Measurements from ENCODE around the gene DNAJC5. TPM values are rescaled to one million over a fixed set of nuclear protein-coding genes. Genes with fewer than 3 reads are reported as not detected.

Gene DNAJC5
- total and polyA plus RNA-seq, 9 of the 15 experiments (the other 6 are each of a cell fraction or from before 2014, with no cell fraction given) = 0.95 to 42.8 (median 23.4) TPM

DNA sequence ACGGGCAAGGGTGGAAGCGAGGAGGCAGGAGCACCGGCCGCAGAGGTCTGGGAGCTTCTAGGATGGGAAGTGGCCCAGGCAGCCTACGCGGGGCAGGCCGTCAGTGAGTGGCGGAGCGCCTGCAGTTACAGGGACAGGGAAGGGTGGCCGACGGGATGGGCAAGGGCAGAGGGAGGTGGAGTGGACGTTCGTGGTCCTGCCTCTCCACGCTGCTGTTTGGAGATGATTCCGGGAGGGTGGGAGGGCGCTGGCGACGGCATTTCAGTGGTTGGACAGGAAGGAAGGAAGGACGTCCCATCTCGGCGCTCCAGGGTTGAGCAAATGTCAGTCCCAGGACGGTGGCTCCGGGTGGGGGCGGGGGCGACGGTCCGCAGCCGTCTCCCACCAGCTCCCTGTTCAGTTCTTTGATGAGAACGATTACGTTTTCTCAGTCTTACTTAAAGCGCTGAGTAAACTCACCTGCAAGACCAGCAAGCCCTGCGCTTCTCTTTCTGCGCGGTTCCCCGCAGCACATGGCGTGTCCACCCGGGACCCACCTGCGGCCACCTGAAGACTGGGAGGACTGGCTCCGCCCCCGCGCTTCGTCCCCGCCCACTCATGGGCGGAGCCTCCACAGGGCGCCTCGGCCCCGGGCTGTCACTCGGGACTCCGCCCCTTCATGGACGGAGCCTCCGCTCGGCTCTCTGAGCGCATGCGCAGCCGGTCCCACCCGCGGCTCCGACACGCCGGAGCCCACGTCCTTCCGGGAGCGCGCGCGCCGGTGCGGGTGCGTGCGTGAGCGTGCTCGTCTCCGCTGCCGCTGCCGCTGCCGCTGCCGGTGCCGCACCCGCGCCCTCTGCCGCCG lies at the start of gene DNAJC5 (continued):
- TF ChIP-seq TSHZ1 (CRISPR knock-in tag; IDR thresholded peaks at IDR 0.05) (no peak), NUFIP1 (IDR thresholded peaks at IDR 0.05; ENCODE audit: partially characterized antibody) (no peak), NR4A1 (CRISPR knock-in tag; IDR thresholded peaks at IDR 0.05) (no peak), NR4A1 (tag; IDR thresholded peaks at IDR 0.05) (no peak), POLR2A (conservative IDR thresholded peaks at IDR 0.05) (no peak; the same call in 1 of the 2 replicates), ZBTB33 (CRISPR knock-in tag; IDR thresholded peaks at IDR 0.05) (no peak), FOXJ2 (tag; IDR thresholded peaks at IDR 0.05) (no peak), RBM14 (IDR thresholded peaks at IDR 0.05; ENCODE audit: borderline replicate concordance, insufficient read depth, low read depth, low read length) (no peak), ZNF584 (CRISPR knock-in tag; IDR thresholded peaks at IDR 0.05; ENCODE audit: low read depth) (no peak), PTBP1 (IDR thresholded peaks at IDR 0.05; ENCODE audit: low read depth, low read length) (no peak)
- TF ChIP-seq, protein P1, sequence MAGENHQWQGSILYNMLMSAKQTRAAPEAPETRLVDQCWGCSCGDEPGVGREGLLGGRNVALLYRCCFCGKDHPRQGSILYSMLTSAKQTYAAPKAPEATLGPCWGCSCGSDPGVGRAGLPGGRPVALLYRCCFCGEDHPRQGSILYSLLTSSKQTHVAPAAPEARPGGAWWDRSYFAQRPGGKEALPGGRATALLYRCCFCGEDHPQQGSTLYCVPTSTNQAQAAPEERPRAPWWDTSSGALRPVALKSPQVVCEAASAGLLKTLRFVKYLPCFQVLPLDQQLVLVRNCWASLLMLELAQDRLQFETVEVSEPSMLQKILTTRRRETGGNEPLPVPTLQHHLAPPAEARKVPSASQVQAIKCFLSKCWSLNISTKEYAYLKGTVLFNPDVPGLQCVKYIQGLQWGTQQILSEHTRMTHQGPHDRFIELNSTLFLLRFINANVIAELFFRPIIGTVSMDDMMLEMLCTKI (IDR thresholded peaks at IDR 0.05; ENCODE audit: partially characterized antibody) = no peak
- TF ChIP-seq, protein P2, sequence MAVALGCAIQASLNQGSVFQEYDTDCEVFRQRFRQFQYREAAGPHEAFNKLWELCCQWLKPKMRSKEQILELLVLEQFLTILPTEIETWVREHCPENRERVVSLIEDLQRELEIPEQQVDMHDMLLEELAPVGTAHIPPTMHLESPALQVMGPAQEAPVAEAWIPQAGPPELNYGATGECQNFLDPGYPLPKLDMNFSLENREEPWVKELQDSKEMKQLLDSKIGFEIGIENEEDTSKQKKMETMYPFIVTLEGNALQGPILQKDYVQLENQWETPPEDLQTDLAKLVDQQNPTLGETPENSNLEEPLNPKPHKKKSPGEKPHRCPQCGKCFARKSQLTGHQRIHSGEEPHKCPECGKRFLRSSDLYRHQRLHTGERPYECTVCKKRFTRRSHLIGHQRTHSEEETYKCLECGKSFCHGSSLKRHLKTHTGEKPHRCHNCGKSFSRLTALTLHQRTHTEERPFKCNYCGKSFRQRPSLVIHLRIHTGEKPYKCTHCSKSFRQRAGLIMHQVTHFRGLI (CRISPR knock-in tag; IDR thresholded peaks at IDR 0.05) = no peak
- TF ChIP-seq, protein P3, sequence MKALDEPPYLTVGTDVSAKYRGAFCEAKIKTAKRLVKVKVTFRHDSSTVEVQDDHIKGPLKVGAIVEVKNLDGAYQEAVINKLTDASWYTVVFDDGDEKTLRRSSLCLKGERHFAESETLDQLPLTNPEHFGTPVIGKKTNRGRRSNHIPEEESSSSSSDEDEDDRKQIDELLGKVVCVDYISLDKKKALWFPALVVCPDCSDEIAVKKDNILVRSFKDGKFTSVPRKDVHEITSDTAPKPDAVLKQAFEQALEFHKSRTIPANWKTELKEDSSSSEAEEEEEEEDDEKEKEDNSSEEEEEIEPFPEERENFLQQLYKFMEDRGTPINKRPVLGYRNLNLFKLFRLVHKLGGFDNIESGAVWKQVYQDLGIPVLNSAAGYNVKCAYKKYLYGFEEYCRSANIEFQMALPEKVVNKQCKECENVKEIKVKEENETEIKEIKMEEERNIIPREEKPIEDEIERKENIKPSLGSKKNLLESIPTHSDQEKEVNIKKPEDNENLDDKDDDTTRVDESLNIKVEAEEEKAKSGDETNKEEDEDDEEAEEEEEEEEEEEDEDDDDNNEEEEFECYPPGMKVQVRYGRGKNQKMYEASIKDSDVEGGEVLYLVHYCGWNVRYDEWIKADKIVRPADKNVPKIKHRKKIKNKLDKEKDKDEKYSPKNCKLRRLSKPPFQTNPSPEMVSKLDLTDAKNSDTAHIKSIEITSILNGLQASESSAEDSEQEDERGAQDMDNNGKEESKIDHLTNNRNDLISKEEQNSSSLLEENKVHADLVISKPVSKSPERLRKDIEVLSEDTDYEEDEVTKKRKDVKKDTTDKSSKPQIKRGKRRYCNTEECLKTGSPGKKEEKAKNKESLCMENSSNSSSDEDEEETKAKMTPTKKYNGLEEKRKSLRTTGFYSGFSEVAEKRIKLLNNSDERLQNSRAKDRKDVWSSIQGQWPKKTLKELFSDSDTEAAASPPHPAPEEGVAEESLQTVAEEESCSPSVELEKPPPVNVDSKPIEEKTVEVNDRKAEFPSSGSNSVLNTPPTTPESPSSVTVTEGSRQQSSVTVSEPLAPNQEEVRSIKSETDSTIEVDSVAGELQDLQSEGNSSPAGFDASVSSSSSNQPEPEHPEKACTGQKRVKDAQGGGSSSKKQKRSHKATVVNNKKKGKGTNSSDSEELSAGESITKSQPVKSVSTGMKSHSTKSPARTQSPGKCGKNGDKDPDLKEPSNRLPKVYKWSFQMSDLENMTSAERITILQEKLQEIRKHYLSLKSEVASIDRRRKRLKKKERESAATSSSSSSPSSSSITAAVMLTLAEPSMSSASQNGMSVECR (CRISPR knock-in tag; IDR thresholded peaks at IDR 0.05) = no peak
